HL-60/S4 (cell line): ENCODE data around the gene RDM1.
"Not testable (repeated sequence)": the region's sequence is repeated elsewhere in the genome, so short reads cannot be mapped to it uniquely, and the experiment has no call there.

Experiments
- in situ Hi-C: fragments of 300-500 bp; cut with MboI; formaldehyde crosslinking; loops from 2 replicates; pipeline ENCODE4 v1.14.3; 2022; ENCODE audit warnings: low sequenced_read_pairs

RDM1 gene

DNA sequence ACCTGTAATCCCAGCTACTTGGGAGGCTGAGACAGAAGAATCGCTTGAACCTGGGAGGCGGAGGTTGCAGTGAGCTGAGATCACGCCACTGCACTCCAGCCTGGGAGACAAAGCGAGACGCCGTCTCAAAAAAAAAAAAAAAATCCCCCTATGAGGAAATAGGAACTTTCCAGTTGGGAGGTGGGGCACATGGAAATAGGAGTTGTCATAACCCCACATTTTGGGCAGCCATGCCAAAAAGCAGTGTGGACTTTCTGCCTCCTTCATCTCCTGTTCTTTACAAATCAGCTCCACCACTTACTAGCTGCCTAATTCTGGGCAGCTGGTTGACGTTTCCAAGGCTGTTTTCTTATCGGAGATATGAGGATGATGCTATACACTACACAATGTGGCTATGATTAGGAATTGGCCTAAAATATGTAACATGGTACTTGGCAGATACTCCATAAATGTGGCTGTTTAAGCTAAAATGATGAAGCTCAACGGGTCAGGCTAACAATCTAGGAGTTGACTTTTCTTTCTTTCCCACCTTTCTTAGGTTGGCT is 28.9 kb downstream of the RDM1 start:
- in situ Hi-C loops: no loop called here

DNA sequence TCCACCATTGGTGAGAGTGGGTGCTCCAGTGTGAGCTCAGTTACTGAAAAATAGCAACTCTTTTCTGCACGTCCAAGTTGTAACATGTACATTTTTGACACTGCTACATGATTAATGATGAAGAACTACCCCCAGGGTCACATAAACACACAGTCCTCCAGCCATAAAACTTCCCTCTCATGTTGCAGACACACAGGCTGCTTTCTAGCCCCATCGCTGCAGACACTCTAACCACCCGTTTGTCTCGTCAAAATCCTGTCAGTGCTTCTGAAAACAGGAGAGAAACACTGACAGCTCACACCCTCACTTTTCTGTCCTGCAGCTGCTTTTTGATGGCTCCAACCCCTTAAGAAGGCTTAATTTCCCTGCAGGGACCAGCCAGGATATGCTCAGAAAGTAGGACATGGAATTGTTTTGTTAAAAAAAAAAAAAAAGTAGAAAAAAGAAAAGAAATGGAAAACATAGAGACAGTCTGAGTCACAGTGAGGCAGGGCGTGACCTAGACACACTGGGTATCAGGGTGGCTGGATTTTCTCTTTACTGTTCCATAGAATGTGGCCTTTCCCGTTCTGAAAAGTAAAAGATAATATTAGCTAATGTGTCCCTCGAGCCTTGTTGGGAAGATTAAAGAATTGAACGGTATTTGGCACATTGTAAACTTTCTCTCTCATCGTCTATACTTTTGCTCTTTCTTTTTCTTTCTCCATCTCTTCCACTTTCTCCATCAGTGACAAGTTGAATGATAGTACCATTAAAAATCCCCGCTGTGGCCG is 29.7 kb downstream of the RDM1 start:
- in situ Hi-C loops: no loop called here

DNA sequence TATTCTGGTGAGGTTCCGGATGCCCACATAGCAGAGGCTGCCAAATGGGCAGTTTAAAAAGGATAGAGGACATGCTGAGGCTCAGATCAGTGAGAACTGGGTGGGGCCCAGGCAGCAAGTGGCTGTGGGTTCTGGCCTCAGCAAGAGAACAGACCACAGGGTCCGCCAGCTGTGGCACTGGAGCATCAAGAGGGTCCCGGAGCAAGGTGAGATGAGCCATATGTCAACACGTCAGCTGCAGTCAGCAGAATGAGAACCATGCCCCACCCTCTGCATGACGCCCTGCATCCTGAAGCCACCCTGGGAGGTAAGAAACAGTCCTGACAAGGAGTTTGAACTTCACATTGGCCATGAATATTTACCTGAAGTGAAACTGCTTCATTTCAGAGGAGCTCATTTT is 30.3 kb downstream of the RDM1 start:
- in situ Hi-C loops: no loop called here

DNA sequence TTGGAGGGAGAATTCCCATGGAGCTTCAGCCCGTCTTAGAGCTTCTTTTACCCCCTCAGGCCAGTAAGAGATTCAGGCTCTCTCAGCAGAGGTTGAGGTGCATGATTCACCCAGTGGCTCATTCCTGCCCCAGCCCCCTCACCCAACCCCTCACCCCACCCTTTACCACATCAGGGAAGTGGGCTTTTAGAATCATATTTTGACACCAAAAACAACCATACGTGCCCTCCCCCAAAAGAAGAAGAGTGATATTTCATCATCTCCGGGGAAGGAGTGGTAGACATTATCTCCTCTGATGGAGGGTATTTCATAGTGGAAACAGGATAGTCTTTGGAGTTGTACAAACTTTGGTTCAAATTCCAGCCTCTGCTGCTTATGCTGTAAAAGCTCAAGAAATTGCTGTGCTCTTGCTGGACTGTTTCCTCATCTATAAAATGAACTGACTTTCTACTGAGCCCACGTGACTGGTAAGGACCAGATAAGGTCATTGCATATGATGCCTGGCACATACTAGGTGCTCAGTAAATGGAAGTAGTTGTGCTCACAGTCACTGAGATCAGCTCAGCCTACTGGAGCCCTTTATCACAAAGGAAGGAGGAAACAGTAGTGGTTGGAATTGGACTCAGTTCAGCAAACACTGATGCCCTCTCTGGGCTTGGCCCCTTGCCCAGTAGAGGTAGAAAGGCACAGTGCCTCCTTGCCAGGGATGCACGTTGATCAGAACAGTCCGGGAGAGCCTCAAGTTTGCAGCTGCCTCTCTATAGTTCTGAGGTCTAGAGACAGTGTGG is 32.1 kb downstream of the RDM1 start:
- in situ Hi-C loops: no loop called here

DNA sequence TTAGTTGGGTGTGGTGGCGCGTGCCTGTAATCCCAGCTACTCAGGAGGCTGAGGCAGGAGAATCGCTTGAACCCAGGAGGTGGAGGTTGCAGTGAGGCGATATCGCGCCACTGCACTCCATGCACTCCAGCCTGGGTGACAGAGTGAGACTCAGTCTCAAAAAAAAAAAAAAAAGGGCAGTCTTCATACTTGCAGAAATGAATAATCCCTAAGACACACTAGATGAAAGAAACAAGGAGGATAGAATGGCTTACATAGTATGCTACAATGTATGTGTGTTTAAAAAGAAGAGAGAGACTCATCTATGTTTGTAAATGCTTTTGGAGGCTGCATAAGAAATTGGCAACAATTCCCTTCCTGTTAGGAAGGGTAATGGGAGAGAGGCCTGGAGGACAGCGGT is 32.8 kb downstream of the RDM1 start:
- in situ Hi-C loops: not testable (repeated sequence)

DNA sequence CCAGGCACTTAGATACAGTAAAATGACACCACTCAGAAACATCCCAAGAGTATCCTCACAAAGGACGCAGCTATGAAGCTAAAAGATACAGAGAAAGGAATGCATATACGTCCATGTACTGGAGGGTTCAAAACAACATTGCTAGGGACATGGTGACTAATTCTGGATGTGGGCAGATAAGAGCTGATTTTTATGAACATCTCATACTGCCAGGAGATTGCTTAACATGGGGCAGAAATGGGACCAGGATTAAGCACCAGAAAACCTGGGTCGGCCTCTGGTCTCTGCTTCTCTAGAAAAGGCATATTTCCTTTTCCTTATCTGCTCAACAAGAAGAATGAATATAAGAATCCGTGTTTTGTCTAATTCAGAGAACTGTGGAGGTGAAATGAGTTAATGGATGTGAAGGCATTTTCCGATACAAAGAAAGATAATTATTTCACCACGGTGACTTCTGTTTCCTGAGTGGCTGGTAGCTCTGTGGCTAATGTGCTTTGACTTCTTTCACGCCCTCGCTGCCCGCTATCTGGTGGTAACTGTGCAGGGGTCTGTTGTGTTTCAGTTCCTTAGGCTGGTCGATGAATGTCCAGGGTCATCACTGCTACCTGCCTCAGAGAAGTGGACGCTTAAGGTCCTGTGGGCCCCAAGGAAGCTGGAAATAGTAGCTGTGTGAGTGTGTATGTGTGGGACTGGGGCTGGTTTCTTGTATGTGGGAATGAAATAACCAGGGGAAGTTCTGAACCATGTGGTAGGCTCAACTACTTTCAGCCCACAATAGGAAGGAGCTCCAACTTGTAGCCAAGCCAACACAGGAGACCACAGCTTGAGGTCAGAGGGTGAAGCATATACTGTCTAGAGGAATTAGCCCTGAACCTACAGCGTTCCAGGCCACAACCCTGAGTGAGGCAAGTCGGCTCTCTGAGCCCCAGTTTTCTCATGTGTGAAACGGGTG is 34.7 kb downstream of the RDM1 start:
- in situ Hi-C loops: no loop called here

DNA sequence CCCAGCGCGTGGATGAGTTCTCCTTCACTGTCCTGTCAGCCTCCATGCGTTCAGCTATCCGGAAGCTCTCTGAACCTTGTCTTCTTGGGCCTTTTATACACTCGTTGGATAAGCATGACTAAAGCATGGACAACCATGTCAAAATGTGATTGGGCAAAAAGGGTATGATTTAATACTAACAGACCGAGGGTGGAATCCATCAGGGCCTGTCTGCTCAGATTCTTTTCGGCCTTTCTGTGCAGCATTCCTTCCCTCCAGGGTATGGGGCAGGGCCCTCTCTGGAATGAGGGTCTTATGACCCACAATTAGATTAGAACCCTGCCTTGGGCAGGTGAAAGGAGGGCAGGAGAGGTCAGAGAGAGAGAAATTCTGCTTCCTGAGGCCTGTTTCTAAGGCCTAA is 36.4 kb downstream of the RDM1 start:
- in situ Hi-C loops: no loop called here

DNA sequence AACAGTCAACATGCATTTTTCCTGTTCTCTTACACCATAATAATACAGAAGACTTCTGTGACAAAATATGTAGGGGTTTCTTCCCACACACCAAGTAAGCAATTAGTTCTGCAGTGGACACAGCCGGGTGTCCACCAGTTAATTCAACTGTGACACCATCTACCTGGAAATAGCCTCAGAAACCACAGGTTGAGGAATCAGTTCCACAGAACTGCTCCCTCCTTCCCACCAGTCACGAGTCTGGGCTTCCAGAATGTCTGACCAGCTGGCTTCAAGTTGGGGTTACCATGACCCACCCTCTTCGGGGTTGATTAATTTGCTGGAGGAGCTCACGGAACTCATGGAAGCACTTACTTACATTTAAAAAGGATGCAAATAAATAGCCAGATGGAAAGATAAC is 36.8 kb downstream of the RDM1 start:
- in situ Hi-C loops: no loop called here

DNA sequence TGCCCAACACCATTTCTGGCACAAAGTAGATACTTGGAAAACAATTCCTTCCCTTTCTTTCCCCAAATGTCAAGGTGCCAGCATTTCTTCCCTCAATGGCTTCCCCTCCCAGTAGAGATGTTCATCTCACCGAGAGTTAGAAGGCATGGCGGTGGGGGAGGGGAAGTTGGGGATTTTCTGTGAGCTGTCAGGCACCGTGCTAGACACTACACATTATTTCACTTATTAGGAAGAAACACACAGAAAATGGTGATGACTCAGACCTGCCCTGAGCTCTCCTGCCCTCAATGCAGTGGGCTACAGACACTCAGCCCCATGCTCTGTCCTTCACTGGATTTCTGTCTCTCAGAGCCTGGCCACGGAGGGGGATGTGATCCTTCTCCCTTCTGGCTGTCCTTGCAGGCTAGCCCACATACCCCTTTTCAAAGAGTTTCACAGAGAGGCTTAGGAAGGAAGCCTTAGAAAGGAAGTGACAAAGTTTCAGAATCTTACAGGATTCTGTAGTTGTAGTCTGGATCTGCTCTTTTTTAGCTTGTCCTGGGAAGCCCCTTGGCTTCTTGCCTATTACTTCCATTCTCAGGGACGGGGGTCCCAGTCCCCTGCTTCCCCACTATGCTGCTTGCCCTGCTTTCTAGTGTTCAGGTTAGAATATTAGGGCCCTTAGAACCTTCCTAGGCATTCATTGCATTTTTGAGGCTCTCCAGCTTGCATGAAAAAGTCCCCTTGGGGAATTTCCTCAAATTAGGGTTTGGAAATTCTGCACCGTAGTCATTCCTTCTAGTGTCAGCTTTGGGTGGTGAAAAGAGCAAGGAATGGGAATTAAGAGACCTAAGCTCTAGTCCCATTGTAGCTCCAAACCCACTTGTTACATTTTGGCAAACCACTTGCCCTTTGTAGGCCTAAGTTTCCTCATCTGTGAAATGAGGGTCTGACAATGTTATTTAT is 38.2 kb downstream of the RDM1 start:
- in situ Hi-C loops: no loop called here

DNA sequence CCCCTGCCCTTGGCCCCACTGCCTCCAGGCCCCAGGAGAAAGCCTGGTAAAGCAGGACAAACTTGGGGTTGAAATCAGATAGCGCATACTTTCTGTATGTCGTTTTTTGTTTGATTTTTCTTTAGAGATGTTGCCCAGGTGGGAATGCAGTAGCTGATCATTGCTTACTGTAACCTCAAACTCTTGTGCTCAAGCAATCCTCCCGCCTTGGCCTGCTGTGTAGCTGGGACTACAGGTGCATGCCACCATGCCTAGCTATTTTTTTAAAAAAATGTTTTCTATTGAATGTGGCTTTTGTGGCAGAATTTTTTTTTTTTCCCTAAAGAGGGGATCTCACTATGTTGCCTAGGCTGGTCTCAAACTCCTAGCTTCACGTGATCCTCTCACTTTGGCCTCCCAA is 39.3 kb downstream of the RDM1 start:
- in situ Hi-C loops: no loop called here

DNA sequence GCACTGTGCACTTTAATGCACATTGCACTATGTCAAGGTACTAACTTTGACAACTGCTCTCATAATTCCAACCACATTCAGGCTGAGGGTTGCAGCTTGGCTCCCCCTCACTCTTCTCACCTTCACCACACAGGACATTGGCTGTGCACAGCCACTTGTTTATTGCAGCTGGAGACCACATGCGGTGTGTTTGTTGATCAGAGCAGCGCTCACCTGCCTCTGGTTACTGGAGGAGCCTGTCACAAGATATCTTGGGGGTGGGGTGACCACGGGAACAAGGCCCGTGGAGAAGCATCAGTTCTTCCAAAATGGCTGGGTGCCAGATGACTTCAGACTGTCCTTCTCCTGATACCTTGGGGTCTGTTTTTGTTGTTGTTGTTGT is 39.8 kb downstream of the RDM1 start:
- in situ Hi-C loops: no loop called here

DNA sequence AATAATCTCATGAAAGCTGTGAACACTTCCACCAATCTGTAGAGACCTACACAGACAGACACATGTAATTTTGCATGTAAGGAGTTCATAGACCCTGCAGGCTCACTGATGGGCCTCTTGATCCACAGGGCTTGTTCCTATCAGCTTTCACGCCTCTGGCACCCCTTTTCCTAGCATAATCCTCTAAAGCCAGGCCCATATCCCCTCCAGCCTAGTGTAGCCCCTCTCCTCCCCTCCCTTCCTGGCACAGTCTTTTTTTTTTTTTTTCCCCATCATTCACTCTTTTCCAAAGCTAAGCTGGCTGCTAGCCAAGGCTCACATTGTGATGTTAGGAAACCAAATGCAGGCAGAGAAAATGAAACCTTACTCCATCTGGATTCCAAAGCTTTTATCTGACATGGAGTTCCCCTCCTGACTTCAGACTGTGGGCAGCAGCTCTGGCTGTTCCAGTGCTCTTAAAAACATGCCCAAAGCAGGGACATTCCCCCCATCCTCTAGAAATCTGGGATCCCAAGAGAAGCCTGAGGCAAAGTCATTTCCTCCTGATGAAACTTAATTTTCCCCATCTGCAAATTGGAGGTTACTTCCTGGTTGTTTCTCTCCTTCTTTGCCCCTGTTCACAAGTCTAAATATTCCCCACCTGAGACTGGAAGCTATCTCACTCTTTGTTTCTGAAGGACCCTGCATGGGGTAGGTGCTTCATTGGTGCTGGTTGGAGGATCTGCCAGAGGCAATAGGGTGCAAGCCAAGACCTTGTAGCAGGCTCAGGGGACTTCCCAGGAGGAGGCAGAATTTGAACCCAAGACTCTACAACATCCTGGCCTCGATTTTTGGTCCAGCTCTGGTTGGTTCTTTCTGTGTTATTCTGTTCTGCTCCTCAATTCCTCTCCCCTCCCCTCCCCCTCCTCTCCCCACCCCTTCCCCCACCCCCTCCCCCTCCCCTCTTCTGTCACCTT is 40.5 kb downstream of the RDM1 start:
- in situ Hi-C loops: no loop called here

DNA sequence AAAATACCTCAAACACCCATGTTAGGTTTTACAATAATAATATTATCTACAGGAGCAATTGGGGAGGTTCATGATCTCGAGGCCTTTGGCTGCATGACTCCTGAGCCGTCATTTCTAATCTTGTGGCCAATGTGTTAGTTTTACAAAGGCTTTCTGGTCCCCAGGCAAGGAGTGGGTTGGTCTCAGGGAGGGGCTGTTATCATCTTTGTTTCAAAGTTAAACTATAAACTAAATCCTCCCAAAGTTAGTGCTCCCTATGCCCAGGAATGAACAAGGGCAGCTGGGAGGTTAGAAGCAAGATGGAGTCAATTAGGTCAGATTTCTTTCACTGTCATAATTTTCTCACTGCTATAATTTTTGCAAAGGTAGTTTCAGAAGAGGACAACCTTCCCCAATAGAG is 41.3 kb downstream of the RDM1 start:
- in situ Hi-C loops: no loop called here

DNA sequence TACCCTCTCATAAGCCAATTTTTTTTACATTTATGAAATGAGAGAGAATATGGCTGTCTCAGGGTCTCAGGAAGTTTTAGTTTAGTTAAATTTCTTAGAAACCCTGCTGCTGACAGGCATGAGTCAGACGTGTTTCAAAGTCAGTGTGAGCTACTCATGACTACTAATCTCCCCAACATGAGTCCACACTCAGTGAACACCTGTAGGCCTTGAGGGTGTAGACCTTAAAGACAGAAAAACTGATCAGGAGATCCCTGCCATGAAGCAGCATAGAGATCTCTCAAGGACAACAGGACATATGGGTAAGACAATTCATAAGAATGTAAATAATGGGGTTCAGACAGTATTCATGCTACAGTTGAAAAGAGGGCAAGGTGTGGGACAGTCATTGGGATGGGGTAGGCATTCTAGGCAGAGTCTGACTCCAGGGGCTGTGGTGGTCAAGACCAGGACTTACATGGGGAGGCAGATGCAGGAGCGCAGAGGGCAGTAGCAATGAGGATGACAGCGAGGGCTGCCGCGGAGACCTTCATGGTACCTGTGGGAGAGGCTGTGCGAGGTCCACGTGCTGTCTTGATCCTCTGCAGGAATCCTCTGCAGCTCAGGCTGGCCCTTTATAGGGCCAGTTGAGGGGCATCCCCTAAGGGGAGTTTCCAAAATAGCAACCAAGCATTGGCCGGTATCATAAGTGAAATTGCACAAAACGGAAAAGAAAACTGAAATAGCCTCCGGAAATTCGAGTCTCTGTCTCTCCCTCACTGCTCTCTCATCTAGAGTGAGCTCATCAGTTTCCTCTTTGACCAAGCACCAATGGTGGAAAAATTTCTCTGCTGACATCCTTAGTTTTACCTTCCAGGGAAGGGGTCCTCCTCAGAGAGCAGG is 50.6 kb downstream of the RDM1 start, which contains the start of gene CCL5:
Gene CCL5 (minus strand): TSS at position 588 of the 882 bp plus-strand sequence.
- in situ Hi-C loops: no loop called here

DNA sequence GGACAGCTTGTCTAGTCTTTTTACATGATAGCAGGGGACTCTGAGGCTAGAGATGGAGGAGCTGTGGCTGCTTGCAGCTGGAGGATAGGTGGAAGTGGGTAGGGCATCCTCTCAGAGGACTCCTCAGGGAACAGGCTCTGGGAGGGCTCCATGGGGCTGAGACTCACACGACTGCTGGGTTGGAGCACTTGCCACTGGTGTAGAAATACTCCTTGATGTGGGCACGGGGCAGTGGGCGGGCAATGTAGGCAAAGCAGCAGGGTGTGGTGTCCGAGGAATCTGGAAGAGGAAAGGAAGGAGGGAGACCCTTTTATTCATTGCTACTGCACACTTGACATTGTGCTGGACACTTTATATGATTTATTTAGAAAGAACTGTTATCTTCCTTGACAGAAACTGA is 52.2 kb downstream of the RDM1 start:
- in situ Hi-C loops: no loop called here

DNA sequence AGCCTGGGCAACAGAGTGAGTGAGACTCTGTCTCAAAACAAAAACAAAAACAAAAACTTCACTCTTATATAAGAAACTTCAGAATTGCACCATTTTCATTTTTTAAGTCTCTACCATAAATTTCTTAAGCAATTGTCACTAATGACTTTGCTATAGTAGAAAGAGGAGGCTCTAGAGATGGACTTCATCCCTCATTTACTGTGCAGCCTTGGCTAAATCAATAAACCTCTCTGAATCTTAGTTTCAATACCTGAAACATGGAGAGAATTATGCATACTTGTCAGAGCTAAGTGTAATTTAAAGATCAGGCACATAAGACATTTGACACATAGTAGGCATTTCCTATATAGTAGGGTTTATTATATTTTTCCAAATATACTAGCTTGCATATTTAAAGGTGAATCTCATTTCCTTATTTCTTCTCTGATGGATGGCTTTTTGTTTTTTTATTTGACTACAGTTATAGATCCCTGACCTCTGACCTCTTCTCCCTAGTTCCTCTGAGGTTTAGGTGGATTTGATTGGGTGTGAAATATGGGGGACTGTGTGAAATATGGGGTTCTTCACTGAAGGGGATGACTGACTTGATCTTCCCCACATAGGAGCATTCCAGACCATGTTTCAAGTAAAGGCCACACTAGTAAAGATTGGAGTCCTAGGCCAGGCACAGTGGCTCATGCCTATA is 53.1 kb downstream of the RDM1 start:
- in situ Hi-C loops: no loop called here

DNA sequence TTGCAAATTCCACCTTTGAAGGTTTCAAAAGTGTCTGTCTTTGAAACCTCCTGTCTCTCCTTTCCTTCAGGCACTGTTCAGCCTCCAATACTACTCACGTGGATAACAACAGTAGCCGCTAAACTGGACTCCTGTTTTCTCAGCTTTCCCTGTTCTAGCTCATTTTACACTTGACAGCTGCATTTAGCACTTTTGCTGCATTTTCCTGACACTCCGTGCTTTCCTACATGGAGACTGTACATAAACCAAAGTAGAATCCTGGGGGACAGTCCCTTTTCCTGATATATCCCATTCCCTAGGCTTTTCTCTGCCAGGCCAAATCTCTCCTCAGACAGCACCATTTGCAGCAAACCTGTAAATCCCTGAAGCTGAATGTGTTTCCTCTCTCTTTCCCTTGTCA is 54.0 kb downstream of the RDM1 start:
- in situ Hi-C loops: no loop called here
